Activated CD8-positive, alpha-beta memory T cell treated with anti-CD3 and anti-CD28 coated beads, Interleukin-2, amount 50 U/mL, for 1 hour (primary cell): ENCODE measurements around the gene CD63.

Experiments used
- DNase-seq: peaks from one replicate; pipeline ENCODE4 v3.0.0-alpha.2; 2020; ENCODE audit errors: extremely low read depth

CD63 gene

DNA sequence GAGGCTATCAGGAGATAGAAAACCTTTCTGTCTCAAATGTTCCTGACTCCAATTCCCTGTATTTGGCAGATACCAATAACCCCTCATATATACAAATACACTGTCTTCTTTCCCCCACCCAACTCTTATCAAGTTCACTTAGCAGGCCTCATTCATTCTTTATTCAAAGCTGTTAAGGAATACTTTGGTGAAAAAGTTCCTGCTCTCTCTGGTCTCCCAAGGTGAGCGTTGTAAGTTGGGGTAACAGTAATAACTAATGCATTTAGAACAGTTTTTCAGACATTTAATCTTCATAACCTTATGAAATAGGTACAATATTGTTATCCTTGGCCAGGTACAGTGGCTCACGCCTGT is 10.2 kb upstream of the CD63 start:
- DNase-seq = no peak

GRCh38 chr12:55738123-55739024 is 9.6 kb upstream of the CD63 start:
- DNase-seq = no peak

DNA sequence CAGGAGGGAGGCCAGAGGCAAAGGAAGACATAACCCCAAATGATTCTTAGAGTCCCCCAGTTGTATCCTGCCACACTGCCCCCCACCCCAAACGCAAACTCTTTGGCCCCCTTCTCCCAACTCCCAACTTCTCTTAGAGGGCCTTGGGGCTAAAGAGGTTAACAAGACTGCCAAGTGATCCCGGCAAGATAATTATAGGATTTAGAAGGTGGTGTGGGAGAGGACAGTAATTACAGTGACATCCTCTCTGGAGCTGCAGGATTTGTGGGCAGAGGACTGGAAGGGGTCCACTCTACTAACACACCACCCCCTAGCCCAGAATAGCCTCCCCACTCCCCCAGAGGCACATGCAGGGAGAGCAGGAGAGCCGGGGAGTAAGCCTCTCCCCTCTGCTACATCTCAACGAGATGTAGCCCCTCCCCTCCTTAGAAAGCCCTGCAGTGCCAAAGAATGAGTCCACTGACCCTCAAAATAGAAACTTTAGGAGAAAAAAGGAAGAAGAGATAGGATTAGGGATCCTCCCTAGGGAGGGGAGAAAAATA is 8.8 kb upstream of the CD63 start:
- no peak for DNase-seq

- no peak for DNase-seq
Observed at GRCh38 chr12:55736780-55737580, 8.2 kb upstream of the CD63 start.

DNA sequence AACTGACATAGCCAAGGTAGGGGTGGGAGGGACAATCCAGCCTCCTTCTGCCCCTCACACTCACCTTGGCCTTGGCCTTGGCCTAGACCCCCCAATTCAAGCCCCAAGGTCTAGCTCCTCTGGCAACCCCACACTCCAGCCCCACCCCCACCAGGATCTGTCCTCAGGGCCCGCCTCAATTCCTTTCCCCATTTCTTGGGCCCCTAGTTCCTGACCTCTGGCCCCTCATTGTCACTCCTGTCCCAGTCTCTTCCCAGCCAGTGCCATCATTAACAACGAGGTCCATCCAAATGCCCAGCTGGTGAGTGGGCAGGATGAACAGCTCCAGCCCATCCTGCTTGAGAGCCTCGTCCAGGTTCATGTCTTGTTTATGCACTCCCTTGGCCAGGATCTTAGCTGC is 7.3 kb upstream of the CD63 start:
- DNase-seq = no peak

DNA sequence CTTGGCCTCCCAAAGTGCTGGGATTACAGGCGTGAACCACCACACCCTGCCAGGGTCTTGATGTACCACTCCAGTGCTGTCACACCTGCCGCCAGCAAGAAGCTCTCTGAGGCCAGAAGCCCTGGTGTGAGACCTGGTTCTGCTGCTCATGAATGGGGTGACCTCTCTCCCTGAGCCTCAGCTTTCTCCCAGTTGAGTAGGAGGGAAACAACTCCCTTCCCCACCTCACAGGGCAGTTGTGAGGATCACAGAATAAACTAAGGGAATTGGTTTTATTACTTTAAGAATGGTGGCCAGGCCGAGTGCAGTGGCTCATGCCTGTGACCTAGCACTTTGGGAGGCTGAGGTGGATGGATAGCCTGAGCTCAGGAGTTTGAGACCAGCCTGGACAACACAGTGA is 5.8 kb upstream of the CD63 start:
- no peak for DNase-seq

GRCh38 chr12:55733858-55734257 is 5.0 kb upstream of the CD63 start:
- no peak for DNase-seq

DNA sequence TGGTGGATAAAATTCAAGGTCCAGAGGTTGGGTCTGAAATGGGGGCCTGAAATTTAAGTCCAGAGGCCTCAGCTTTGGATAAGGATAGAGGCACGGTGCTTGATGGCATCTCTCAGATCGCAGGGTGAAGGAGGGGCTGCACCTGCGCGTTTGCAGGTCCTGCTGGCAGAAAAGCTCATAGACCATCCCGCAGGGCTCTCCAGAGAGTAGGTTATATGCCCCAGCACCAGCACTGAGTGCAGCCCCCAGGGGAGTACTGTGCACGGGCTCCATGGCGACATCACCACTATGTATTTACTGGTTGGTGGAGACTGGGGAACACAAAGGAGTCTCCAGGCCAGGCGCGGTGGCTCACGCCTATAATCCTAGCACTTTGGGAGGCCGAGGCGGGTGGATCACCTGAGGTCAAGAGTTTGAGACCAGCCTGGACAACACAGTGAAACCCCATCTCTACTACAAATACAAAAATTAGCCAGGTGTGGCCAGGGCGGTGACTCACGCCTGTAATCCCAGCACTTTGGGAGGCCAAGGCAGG is 4.3 kb upstream of the CD63 start:
- DNase-seq = no peak

- DNase-seq = no peak
Observed at GRCh38 chr12:55732288-55732687, 3.5 kb upstream of the CD63 start.

DNA sequence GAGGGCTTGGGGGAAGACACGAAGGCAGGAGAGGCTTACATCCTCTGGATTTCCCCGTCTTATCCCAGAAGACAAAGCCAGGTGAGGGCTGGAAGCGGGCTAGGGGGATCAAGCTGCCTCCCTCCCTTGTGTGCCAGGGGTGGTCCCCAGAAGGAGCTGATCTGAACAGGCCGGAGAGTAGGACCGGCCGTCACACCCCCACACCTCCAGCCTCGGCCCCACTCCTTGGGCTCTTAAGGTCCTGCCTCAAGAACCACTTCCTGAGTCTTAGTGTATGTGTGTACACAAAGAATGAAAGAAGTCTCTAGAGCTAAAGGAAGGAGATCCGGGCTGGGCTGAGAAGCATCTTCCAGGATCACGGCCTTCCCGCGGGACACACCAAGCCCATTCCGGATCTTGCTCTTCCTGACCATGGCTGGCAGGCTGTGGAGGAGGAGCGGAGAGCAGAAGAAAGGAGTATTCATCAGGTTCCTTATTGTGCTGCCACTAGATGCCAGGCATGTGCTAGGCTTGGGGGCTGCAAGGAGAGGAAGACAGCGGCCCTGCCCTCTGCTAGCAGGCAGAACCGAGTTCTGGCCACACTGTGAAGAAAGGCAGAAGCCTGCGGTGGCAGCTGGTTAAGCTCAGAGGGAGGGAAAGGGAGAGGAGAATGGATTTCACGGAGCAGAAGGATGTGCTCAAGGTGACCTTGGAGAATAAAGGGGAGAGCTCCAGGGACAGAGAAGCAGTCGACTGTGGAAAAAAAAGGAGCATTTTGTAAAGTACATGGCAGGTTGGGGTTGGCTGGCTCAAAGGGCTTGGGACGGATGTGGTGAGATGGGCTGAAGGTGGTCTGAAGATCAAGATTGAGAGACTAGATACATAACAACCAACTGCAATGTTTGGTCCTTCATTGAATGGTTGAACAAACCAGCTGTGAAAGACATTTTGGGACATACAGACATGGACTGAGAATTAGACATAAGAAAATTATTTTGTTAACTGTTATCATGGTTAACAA is 1.3 kb upstream of the CD63 start:
- no peak for DNase-seq

- DNase-seq = no peak
Observed at GRCh38 chr12:55728186-55728938, 447 bp downstream of the CD63 start.

DNA sequence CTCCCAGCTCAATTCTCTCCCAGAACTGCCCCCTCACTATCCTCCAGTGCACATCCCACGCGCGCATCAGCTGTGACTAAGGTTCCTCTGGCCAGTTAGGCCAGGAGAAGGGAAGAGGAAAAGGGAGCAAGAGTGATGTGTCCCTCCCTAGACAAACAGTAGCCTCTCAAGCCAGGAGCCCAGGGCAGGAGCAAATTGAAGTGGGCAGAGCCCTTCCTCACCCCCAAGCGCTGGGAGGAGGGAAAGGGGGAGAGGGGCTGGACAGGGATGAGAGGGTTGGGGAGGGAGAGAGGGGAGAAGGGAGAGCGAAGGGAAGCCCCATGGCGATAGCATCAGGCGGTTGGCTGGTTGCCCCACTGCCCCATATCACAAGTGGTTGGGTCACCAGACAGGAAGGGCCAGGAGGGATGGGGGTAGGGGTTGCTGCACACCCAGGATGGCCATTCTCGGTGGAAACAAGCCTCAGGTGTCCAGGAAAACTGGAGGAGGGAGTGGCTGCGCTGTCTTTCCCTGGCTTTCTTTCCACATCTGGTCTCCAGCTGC is 1.1 kb downstream of the CD63 start:
- DNase-seq = no peak

- no peak for DNase-seq
Observed at GRCh38 chr12:55726971-55727370, 1.8 kb downstream of the CD63 start.

- no peak for DNase-seq
Observed at GRCh38 chr12:55725556-55725955, 3.3 kb downstream of the CD63 start.

DNA sequence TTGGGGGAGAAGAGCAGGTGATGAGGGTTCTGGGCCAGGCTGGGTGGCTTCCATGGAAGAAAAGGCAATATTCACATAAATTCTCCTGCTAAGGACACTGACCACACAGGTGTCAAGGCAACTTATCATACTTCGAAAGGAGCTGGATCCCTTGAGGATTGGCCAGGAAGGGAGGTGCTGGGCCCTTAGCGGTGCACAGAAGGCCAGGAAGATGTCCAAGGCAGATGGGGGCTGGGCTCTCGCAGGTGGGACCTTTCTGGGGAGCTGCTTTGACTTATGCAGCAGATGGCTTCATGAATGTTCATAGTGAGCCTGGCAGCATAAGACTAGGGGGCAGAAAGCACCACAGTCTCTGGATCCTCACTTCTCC is 3.9 kb downstream of the CD63 start:
- DNase-seq = no peak

DNA sequence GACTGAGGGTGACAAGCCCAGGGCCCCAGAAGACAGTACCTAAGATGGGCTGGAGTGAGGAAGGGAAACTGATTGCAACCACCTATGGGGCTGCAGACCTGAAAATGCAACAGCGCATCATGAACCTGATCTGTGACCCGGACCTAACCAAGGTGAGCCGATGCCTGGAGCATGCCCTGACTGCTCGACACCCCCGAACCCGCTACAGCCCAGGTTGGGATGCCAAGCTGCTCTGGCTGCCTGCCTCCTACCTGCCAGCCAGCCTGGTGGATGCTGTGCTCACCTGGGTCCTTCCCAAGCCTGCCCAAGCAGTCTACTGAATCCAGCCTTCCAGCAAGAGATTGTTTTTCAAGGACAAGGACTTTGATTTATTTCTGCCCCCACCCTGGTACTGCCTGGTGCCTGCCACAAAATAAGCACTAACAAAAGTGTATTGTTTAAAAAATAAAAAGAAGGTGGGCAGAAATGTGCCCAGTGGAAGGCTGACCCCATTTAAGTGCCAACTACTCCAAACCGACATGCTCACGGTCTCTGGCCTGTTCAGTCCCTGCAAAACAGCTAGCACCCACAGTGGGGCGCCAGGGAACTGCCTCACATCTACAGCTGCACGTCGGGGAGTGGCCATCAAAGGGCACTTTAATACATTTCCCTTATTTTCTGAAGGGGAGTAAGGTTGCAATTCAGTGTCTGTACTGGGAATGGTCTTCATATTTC is 4.4 kb downstream of the CD63 start:
- DNase-seq = no peak

DNA sequence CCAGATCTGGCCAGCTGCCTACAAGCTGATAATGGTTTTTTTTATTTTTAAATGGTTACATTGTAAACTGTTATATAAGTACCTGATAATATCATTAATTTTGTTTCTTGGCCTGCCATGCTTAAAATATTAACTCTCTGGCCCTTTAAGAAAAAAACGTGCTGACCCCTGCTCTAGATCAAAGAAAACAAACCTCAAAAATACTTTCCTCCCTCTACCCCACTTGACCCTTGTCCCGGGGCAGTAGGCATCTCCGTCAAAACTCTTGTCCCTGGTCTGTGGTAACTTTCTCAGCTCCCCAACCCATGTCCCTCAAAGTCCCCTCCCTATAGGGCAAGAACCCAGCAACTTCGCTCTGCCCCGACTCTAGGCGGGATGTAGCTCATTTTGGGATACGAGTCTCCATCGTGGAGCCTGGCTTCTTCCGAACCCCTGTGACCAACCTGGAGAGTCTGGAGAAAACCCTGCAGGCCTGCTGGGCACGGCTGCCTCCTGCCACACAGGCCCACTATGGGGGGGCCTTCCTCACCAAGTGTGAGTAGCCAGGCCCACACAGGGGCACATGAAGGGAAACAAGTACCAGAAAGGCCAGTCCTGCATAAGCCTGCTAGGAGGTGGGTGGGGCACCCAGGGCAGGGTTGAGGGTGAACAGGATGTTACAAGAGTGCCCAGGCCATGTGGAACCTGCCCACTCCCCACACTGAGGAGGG is 5.1 kb downstream of the CD63 start:
- DNase-seq = no peak

DNA sequence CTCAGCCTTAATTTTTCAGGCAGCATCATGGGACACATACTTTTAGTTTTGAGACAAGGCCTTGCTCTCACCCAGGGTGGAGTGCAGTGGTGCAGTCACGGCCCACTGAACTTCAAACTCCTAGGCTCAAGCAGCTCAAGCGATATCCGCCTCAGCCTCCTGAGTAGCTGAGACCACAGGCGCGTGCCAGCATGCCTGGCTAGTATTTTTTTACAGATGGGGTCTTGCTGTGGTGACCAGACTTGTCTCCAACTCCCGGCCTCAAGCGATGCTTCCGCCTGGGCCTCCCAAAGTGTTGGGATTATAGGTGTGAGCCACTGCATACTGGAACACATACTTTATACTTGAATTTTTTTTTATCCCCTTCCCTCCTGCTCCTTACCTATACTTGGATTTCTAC is 5.9 kb downstream of the CD63 start:
- no peak for DNase-seq

- no peak for DNase-seq
Observed at GRCh38 chr12:55721601-55722213, 7.1 kb downstream of the CD63 start.
